Measurements from ENCODE around the gene TRIM2. TPM values are rescaled to one million over a fixed set of nuclear protein-coding genes. Genes with fewer than 3 reads are reported as not detected.

Gene TRIM2
- total and polyA plus RNA-seq, 11 donors = 5.5 to 30.5 (median 18.5) TPM

DNA sequence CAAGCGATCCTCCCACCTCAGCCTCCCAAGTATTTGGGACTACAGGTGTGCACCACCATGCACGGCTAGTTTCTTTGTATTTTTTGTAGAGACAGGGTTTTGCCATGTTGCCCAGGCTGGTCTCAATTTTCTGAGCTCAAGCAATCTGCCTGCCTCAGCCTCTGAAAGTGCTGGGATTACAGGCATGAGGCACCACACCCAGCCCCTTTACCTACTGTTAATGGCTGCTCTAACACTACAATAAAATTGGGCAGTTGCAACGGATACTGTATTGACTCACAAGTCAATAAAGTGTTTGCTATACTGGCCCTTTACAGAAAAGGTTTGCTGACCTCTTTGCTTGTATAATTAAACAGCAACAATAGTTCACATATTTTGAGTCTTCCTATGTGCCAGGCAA is 41.5 kb downstream of the TRIM2 start:
- Histone ChIP-seq H3K27ac (no peak overlapping the region), H3K4me1 (peaks cover 0 to 70% (median 35%) of the 10 kb centered on the region in 12 donors), H3K36me3 (peaks cover 0 to 5% (median 0%) of the 10 kb centered on the region in 9 donors), H3K9me3 (no peaks in the 10 kb centered on the region), H3K4me3 (no peak overlapping the region), H3K27me3 (no peaks in the 10 kb centered on the region)
- TF ChIP-seq, protein P1, sequence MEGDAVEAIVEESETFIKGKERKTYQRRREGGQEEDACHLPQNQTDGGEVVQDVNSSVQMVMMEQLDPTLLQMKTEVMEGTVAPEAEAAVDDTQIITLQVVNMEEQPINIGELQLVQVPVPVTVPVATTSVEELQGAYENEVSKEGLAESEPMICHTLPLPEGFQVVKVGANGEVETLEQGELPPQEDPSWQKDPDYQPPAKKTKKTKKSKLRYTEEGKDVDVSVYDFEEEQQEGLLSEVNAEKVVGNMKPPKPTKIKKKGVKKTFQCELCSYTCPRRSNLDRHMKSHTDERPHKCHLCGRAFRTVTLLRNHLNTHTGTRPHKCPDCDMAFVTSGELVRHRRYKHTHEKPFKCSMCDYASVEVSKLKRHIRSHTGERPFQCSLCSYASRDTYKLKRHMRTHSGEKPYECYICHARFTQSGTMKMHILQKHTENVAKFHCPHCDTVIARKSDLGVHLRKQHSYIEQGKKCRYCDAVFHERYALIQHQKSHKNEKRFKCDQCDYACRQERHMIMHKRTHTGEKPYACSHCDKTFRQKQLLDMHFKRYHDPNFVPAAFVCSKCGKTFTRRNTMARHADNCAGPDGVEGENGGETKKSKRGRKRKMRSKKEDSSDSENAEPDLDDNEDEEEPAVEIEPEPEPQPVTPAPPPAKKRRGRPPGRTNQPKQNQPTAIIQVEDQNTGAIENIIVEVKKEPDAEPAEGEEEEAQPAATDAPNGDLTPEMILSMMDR (IDR thresholded peaks at IDR 0.05) = no peak
- TF ChIP-seq POLR2A (IDR thresholded peaks at IDR 0.05) = no peak
- intact Hi-C loops (cut with DNase I) = no loop called here
- DNase-seq (no peak), ATAC-seq (no peak)
- WGBS, 4 donors = 96 to 99% (median 97%) methylated on average over 3 of the region's 3 CpGs

- Histone ChIP-seq H3K4me1 (peaks cover 0 to 68% (median 31%) of the 10 kb centered on the region in 12 donors), H3K4me3 (no peak overlapping the region), H3K36me3 (no peaks in the 10 kb centered on the region), H3K9me3 (no peaks in the 10 kb centered on the region), H3K27ac (no peak overlapping the region), H3K27me3 (no peaks in the 10 kb centered on the region)
- DNase-seq (no peak), ATAC-seq (no peak)
- WGBS, 4 donors = 69 to 77% (median 75%) methylated on average over 7 of the region's 7 CpGs
- TF ChIP-seq, protein P1 (IDR thresholded peaks at IDR 0.05) = no peak
- intact Hi-C loops (cut with DNase I) = no loop called here
Measured at GRCh38 chr4:153246446-153247115, 42.3 kb downstream of the TRIM2 start.

DNA sequence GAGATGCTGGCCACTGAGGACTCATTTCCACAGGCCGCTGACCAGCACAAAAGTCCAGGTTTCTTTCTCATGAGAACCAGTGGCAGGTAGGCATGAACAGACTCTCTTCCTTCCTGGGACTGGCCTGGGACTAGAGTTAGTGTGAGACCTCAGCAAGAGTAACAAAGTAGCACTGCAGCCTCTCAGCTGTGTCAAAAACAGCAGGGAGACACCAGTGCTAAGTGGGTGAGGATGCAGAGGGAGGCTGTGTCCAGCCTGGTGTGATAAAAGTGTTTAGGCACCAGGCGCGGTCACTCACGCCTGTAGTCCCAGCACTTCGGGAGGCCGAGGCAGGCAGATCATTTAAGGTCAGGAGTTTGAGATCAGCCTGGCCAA is 42.9 kb downstream of the TRIM2 start:
- H3K36me3 ChIP-seq = no peaks in the 10 kb centered on the region
- no peaks in the 10 kb centered on the region for H3K9me3 ChIP-seq
- TF ChIP-seq POLR2A (IDR thresholded peaks at IDR 0.05) = no peak
- TF ChIP-seq, protein P1 (IDR thresholded peaks at IDR 0.05) = no peak
- WGBS, 4 donors = 74 to 89% (median 86%) methylated on average over 6 of the region's 6 CpGs
- no peak overlapping the region for H3K27ac ChIP-seq
- no peak for ATAC-seq
- peaks cover 0 to 65% (median 27%) of the 10 kb centered on the region in 12 donors for H3K4me1 ChIP-seq
- H3K4me3 ChIP-seq = no peak overlapping the region
- no peak for DNase-seq
- intact Hi-C loops (cut with DNase I) = no loop called here
- no peaks in the 10 kb centered on the region for H3K27me3 ChIP-seq

- no peaks in the 10 kb centered on the region for H3K9me3 ChIP-seq
- H3K27ac ChIP-seq = peak overlapping the region in 10 of 12 donors; percentile 9 to 79 (median 60)
- 13 to 14% (median 13%) methylated on average over 14 of the region's 14 CpGs for WGBS, 4 donors
- H3K36me3 ChIP-seq = no peaks in the 10 kb centered on the region
- peak overlapping the region; percentile 13 to 70 (median 61) for H3K4me3 ChIP-seq
- H3K4me1 ChIP-seq = peaks cover 0 to 51% (median 14%) of the 10 kb centered on the region in 12 donors
- no peak for TF ChIP-seq POLR2A (IDR thresholded peaks at IDR 0.05)
- TF ChIP-seq, protein P1 (IDR thresholded peaks at IDR 0.05) = no peak
- H3K27me3 ChIP-seq = no peaks in the 10 kb centered on the region
- ATAC-seq (peak; percentile 18 to 50 (median 38)), DNase-seq (peak; percentile 15 to 64 (median 28))
- intact Hi-C loops (cut with DNase I) = no loop called here
Measured at GRCh38 chr4:153248641-153249198, 44.5 kb downstream of the TRIM2 start.

Data from heart left ventricle (tissue), 16 donors.